NCI-H2227 (cell line): Measurements from ENCODE around the gene ALK.

Source experiments
- DNase-seq: peaks from one replicate; lab custom pipeline; 2025; ENCODE audit not compliant: unreplicated experiment; lab: John Stamatoyannopoulos, UW

ALK gene

DNA sequence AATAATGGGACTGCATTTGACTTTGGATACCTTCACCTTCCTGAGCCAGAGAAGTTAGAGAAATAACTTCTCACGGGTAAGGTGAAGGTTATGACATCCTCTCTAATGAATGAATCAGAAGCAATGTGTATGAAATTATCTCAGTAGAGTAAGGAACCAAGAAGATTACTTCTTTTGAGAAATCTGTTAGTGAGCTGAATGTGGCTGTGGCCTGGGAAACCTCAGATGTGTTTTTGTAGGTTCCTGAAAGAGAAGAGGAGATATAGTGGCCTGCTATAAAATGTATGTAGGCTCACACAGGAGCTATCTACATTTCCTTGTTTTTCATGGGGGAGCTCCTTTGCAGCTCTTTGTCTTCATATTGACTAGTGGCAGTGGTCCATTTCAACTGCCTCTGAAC, 543.6 kb downstream of the ALK start:
- no peak for DNase-seq

DNA sequence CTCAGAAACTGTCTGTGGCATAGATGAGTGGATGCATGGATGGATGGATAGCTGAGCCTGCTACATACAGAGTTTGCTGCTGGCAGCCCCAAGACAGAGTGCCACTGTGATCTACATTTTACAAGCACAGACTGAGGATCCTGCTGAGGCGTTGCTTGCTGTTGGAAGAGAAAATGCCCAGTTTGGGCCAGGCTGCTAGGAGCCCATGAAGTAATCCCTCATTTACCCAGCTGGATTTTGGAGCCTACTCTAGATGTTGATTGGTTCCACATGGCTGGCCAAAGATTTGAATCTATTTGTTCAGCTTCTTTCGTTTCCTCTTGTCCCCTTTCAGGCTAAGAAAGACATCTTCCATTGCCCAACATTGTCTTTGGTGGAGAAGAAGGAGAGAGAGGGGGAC, 544.8 kb downstream of the ALK start:
- no peak for DNase-seq

GRCh38 chr2:29375843-29376242, 545.5 kb downstream of the ALK start:
- DNase-seq, result no peak

DNA sequence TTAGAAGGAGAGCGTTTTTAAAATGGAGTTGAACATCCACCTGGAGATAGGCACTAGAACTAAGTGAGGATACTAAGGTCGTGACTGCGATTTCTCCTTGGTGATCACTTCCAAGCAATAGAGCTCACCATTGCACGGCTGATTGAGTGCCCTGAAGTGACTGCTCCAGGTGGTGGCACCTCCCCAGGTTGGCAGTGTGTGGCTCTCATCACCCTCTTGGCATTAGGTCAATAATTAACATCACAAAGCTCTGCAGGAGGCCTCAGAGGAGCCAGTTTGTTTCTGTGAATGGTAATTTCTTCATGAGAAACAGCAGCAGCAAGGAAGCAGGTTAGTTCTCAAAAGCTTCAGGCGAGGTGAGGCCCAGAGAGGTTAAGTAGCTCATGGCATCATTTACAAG, 546.6 kb downstream of the ALK start:
- DNase-seq, result no peak

DNA sequence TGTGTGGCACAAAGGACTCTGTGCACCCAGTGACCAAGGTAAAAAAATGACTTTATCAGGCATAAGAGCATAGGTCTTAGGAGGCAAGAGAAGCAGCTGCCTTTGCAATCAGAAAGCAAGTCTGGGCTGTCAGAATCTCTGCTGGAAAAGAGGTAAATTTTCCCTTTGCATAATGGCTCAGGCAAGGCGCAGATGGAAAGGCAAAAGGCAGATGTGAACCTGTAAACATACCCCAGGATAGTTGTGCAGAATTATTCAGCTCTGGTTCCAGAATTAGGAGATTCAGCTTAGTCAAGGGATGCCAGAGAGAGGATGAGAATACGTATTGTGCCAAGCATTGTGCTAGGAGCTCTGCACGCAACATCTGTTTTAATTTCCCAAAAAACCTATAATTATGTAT, 547.5 kb downstream of the ALK start:
- no peak for DNase-seq

GRCh38 chr2:29372185-29372584, 549.2 kb downstream of the ALK start:
- DNase-seq, result no peak

DNA sequence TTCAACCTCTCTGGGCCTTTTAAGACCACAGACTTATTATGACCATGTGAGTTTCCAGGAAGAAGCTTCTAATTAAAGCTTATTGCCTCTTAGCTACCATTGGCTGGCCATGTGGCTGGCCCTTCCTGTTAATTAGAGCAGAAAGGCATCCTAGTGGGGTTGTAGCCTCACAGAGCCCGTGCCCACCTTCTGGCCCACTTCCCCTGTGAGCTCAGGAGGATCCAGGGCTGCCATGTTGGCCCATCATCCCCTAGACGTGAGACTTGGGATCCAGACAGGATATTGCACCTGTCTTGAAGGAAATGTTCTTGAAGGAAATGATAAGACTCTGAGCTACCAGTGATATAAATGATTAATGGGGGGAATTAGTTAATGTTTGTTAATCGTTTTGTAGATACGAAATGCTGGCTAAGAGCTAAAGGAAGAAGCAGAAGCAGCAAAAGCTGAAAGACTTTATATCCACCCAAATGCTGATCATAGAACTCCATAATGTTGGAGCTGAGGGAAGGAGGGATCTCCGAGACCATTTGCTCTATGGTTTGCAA, 550.7 kb downstream of the ALK start:
- DNase-seq, result no peak

GRCh38 chr2:29370173-29370572, 551.2 kb downstream of the ALK start:
- no peak for DNase-seq

GRCh38 chr2:29368659-29369040, 552.7 kb downstream of the ALK start:
- no peak for DNase-seq

DNA sequence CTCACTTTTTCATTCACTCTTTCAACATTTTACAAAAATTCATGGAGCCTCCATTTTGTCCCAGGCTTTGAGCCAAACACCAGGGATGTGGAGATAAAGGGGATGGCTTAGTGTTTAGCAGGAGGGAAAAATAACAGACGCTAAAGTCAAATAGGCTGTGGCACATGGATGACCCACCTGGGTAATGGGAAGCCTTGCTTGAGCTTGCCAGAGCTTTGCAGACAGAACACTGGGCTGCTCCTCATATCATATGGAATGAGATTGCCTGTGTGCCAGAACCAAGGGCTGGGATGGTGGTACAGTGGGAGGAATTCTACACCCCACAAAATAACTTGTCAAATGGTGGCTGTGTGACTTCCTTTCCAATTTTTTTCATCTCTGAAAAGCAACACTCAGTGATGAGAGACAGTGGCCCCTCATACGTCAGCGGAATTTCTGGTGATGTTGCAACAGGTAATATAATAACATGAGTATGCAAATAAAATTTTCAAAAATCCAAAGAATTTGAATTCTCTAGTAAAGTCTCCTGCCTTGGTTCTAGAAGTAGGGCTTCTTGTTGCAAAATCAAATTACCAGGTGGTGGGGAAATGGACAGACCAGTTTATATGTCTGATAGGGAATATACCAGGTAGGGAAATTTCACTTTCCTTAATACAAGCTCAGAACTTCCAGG, 553.3 kb downstream of the ALK start:
- no peak for DNase-seq

DNA sequence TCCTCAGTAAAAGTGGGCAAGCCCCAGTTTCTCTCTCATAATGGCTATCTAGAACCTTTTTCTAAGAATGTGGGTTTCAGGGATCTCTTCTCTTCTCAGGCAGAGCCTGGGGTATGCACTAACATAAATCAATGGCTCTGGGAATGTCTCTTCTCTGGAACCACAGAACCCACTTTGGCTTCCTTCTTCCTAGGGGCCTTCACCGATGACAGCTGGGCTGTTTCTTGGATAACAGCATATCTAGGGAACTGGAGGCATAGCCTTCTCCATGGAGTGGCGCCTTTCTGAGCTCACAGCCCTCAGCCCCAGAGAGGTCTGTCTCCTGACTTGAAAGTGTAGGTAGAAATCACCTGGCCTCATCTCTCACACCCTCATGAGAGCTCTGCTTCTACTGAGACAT, 558.3 kb downstream of the ALK start:
- DNase-seq, result no peak

GRCh38 chr2:29361231-29361630, 560.2 kb downstream of the ALK start:
- no peak for DNase-seq

DNA sequence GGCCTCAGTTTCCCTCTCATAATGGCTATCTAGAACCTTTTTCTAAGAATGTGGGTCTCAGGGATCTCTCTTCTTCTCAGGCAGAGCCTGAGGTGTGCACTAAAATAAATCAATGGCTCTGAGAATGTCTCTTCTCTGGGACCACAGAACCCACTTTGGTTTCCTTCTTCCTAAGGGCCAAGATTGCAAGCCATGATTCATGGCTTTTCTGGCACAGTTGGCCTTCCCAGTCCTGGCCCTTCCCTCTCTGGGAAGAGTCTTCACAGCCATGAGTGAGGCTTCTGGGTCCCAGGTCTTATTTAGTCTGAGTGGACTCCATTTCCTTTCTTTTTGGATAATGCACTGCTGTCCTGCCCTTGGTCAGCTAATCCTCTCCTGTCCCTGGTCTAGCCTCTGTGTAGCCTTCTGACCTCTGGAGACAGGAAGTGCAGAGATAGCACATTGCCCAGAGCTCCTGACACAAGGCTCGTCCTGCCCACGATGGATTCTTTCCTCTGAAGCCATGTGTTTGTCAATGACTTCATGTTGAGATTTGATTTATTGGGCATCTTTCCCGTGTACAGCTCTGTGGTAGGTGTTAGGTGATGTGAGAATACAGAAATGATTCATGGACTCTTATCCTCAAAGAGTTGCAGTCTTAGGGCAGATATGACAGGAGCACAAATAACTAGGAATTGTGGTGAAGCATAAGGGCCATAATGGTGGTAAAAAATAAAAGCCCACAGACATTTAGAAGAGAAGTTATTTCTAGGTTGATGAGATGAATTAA, 561.2 kb downstream of the ALK start:
- DNase-seq, result no peak

DNA sequence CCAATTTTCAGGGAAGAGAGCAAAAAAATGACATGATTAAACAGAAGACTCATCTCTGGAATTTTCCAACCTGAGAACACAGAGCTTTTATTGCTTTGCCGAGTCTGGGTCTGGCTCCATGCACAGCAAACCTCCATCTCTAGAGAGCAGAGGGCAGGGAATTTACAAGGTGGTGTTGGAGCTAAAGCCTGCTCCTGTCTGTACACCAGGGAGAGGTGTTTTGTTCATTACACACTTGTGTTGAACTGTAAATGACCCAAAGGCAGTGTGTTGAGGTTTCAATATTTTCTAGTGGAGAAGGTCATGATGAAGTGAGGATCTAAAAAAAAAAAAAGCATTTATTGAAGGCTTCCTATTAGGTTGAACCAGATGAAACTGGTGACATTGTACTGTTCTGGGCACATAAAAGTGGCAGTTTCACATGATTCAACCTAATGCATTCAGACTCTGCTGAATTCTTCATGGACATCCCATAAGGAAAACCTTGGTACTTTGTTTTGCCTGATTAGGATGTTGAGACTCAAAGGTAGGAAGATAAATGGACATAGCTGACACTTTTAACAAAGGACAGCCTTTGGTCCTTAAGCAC, 567.9 kb downstream of the ALK start:
- DNase-seq, result no peak

DNA sequence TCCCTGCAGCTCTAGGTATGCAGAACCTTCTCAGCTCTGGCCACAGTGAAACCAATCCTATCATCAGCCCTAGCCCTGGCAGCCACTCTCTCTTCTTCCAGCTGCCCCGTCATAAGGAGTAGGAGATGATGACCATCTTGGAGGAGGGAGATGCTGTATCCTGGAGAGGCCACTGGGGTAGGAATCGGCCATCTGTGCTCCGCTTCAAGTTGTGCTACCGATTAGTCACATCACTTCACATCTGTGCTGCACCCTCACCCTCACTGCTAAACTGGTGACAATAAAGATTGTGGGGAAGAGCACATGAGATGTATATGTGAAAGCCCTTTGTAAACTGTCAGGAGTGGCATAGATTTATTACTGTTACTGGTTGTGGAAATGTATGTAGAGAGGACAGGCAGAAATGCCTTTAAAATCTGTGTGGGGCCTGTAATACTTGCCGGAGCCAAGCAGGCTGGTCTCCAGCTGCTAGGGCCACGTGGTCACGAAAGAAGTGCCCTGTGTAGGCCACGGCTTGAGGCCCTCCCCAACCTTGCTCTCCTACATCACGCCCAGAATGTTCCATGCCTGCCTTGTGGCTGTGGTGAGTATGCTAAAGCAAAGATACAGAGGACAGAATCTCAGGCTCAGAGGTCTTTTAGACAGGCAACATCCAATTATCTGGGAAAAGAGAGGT, 569.3 kb downstream of the ALK start:
- DNase-seq, result no peak

- peak; percentile 40 for DNase-seq
Measured at GRCh38 chr2:29351248-29351647, 570.1 kb downstream of the ALK start.

GRCh38 chr2:29349316-29350030, 571.9 kb downstream of the ALK start:
- no peak for DNase-seq

DNA sequence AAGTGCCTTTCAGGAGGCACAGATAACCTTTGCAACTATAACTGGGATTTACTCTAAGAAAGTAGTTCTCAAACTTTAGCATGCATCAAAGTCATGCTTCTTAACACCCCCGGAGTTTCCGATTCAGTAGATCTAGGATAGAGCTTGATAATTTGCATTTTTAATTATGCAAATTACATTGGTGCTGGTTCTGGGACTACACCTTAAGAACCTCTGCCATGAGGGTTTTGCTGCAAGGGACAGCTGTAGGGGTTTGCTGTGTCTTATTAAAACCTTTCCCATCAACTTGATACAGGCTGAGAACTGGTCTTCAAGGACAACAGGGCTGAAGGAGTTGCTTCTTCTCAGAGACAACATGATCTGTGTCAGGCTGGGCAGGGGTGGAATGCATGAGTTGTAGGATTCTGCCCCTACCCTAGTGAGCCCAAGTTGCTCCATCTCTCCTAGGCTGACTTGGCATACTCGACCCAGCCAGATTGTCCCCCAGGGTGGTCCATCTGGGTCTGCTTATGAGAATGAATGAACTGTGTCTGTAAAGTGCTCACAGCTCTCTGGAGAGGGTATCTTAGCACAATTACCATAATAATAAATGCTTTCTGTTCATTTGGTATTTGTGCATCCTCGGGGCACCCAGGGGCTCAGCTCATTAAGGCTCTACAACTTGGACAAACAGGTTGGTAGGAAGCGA, 573.5 kb downstream of the ALK start:
- no peak for DNase-seq

DNA sequence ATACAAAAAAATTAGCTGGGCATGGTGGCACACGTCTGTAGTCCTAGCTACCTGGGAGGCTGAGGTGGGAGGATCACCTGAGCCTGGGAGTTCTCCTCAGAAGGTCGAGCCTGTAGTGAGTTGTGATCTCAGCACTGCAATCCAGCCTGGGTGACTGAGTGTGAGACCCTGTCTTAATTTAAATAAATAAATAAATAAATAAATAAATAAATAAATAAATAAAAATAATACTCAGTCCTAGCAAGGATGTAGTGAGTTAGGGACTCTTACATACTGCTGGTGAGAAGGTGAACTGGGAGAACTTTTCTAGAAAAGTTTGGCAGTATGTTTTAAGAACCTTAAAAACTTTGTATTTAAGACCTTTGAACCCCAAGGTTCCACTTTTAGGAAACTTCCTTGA, 576.1 kb downstream of the ALK start:
- DNase-seq, result no peak

- DNase-seq, result no peak
Measured at GRCh38 chr2:29343830-29344229, 577.6 kb downstream of the ALK start.
